Vagina (tissue), 2 donors: ENCODE results near the gene TMEM45A. TPM values are rescaled to one million over a fixed set of nuclear protein-coding genes. Genes with fewer than 3 reads are reported as not detected.

Source experiments
- DNase-seq, 2 donors: peaks; one replicate each; pipeline ENCODE4 v3.0.0-alpha.2; 2017; ENCODE audit errors: extremely low spot score in 2 of 2
- H3K27ac ChIP-seq: fragments of 200-600 bp; sonication (generic); one replicate; pipeline ENCODE4 v1.5.1; 2019
- H3K27me3 ChIP-seq: fragments of 200-600 bp; sonication (generic); one replicate; pipeline ENCODE4 v1.5.1; 2019
- H3K36me3 ChIP-seq, 2 donors: fragments of 200-600 bp; sonication (generic); one replicate each; pipeline ENCODE4 v1.5.1; 2017 to 2019
- H3K4me1 ChIP-seq: fragments of 200-600 bp; sonication (generic); one replicate; pipeline ENCODE4 v1.5.1; 2019
- H3K4me3 ChIP-seq, 2 donors: fragments of 200-600 bp; sonication (generic); 1 replicate in 1 of 2; 2 replicates in 1 of 2; pipeline ENCODE4 v1.5.1; 2016 to 2019
- H3K9me3 ChIP-seq: fragments of 200-600 bp; sonication (generic); one replicate; pipeline ENCODE4 v1.5.1; 2019
- POLR2A ChIP-seq, 2 donors: fragments of 450-650 bp; IDR thresholded peaks; one replicate each; pipeline ENCODE4 v1.6.1; 2017; ENCODE audit warnings: antibody characterized with exemption in 2 of 2, mild to moderate bottlenecking in 2 of 2, moderate library complexity in 2 of 2
- POLR2AphosphoS5 ChIP-seq, 2 donors: sonication (generic); formaldehyde crosslinking; IDR thresholded peaks; one replicate each; pipeline ENCODE4 v1.9.0; 2017; ENCODE audit warnings: antibody characterized with exemption in 2 of 2, mild to moderate bottlenecking in 2 of 2, low read depth in 1 of 2; ENCODE audit not compliant: insufficient read depth in 1 of 2
- intact Hi-C: fragments of 100-400 bp; cut with DNase I; formaldehyde crosslinking; loops from one replicate; pipeline ENCODE4 v1.15.1; 2023
- total RNA-seq: library from RNA; depleted of rRNA; stranded (reverse); fragments of >200 nt; gene quantifications from one replicate; pipeline ENCODE4 v1.2.3, GENCODE V29; 2016
- TF ChIP-seq, protein P1 (sequence below), 3 experiments: fragments of 450-650 bp in 2 of 3; fragments of 200-600 bp in 1 of 3; sonication (generic) in 1 of 3; IDR thresholded peaks; one replicate each; pipeline ENCODE4 v1.5.1; 2017 to 2019; ENCODE audit warnings: antibody characterized with exemption in 3 of 3, mild to moderate bottlenecking in 2 of 3, moderate library complexity in 2 of 3

Gene TMEM45A
- total RNA-seq, 1 donor from 2014 or later = 46.4 TPM

DNA sequence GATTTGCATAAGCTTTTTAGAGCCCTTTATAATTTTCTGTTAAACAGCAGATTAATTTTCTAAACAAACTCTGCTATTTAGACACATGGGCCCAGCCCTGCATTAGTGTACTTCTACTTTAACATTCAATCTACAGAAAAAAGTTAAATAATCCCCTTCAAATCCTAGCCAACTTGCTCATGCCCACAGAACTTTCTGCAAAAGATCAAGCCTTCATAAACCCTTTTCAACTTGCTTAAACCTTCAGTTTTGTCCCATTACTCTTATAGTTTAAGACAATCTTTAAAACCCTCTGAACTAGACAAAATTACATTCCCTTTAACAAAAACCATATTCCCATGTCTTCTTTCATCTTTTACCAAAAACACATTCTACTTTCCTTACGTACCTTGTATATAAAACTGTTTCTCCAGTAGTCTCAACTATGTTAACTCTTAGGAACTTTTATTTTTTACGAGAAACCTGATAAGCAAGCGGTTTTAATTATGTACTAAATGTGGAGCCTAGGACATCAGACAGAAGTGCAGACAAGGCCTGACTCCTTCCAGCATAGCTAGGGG, 91.8 kb downstream of the TMEM45A start:
- H3K27ac ChIP-seq = no peak overlapping the region
- no peak for DNase-seq
- no peak overlapping the region for H3K4me3 ChIP-seq
- intact Hi-C loops = loop anchor here (10.0 kb wide), 1 partner anchor 749 kb away; no protein-coding TSS in a partner anchor
- TF ChIP-seq, protein P1, sequence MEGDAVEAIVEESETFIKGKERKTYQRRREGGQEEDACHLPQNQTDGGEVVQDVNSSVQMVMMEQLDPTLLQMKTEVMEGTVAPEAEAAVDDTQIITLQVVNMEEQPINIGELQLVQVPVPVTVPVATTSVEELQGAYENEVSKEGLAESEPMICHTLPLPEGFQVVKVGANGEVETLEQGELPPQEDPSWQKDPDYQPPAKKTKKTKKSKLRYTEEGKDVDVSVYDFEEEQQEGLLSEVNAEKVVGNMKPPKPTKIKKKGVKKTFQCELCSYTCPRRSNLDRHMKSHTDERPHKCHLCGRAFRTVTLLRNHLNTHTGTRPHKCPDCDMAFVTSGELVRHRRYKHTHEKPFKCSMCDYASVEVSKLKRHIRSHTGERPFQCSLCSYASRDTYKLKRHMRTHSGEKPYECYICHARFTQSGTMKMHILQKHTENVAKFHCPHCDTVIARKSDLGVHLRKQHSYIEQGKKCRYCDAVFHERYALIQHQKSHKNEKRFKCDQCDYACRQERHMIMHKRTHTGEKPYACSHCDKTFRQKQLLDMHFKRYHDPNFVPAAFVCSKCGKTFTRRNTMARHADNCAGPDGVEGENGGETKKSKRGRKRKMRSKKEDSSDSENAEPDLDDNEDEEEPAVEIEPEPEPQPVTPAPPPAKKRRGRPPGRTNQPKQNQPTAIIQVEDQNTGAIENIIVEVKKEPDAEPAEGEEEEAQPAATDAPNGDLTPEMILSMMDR (IDR thresholded peaks at IDR 0.05) = no peak
- TF ChIP-seq POLR2A (IDR thresholded peaks at IDR 0.05) (no peak), POLR2AphosphoS5 (IDR thresholded peaks at IDR 0.05; ENCODE audit: insufficient read depth in 1 of 2, low read depth in 1 of 2) (no peak)
- no peaks in the 10 kb centered on the region for H3K27me3 ChIP-seq
- H3K4me1 ChIP-seq = no peaks in the 10 kb centered on the region
- H3K9me3 ChIP-seq = no peaks in the 10 kb centered on the region
- no peaks in the 10 kb centered on the region for H3K36me3 ChIP-seq

DNA sequence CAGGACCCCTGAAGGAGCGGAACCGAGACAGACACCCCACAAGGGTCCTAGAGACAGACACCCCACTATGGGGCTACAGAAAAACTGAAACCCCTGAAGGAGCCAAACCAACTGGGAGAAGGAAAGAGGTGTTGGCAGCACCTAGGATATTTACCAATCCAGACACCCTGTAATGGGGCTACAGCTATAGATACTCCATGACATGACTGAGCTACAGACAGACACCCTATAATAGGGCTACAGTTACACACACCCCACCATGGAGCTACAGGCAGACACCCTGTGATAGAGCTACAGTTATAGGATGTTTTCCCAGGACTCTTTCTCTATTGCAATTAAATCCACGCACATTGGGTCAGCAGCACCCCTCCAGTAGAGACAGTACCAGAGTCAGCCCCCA, 94.4 kb downstream of the TMEM45A start:
- Histone ChIP-seq H3K27me3 (no peaks in the 10 kb centered on the region), H3K9me3 (no peaks in the 10 kb centered on the region), H3K27ac (no peak overlapping the region), H3K4me1 (no peaks in the 10 kb centered on the region), H3K36me3 (no peaks in the 10 kb centered on the region), H3K4me3 (no peak overlapping the region)
- TF ChIP-seq, protein P1 (IDR thresholded peaks at IDR 0.05) = no peak
- no peak for TF ChIP-seq POLR2A (IDR thresholded peaks at IDR 0.05)
- TF ChIP-seq POLR2AphosphoS5 (IDR thresholded peaks at IDR 0.05; ENCODE audit: insufficient read depth in 1 of 2, low read depth in 1 of 2) = no peak
- intact Hi-C loops = loop anchor here (5.0 to 10.0 kb wide), 2 partner anchors 125 to 752 kb away; no protein-coding TSS in a partner anchor
- no peak for DNase-seq

DNA sequence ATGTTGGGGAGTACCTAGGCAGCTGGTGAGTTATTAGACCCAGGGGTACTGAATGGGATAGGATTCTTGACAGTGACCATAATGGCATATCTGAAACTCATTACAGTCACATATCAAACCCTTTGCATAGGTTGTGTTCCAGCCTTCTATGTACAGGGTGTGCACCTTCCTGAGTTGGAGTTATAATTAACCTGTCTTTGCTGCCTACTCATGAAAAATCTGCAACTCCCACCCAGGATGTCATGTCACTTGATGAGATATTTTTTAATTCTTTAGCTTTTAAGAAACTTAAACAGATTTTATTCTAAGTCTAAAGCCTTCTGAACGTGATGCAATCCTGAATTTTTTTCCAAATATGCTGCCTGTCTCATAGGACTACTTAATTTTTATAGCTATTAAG, 95.8 kb downstream of the TMEM45A start:
- Histone ChIP-seq H3K27ac (no peak overlapping the region), H3K4me3 (no peak overlapping the region), H3K27me3 (no peaks in the 10 kb centered on the region), H3K36me3 (no peaks in the 10 kb centered on the region), H3K4me1 (no peaks in the 10 kb centered on the region), H3K9me3 (no peaks in the 10 kb centered on the region)
- TF ChIP-seq POLR2AphosphoS5 (IDR thresholded peaks at IDR 0.05; ENCODE audit: insufficient read depth in 1 of 2, low read depth in 1 of 2) (no peak), POLR2A (IDR thresholded peaks at IDR 0.05) (no peak)
- TF ChIP-seq, protein P1 (IDR thresholded peaks at IDR 0.05) = no peak
- DNase-seq = no peak
- intact Hi-C loops = loop anchor here (5.0 to 10.0 kb wide), 2 partner anchors 126 to 753 kb away; no protein-coding TSS in a partner anchor

DNA sequence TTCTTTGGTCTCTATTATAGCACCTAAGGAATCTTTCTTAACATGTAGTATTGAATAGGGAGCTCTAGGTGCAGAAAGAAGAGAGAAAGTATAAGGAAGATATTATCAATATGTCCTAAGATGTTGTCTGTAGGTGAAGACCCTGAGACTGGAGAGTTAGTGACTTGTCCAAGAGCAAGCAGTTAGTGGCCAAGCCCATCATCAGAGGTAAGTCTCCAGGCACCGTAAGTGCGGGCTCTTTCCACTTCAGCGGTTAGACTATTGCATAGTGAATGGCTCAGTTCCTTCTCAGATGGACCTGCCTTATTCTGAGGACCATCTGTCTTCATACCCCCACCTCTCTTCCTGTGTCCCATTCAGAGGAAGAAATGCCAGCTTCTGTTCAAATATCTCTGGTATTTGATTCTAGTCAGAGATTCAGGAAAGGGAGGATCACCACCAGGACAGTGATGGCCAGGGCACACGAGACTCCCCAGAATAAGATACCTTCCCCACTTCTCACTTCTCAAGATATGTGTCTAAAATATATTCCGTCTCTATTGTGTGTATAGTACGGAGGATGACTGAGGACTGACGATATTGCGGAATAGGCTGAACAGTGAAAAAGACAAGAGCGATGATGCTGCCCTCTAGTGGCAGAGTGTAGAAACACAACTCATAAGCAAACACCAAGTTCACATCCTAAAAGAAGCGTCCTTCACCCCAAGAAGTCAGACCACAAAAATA, 97.9 kb downstream of the TMEM45A start:
- no peak for DNase-seq
- H3K4me3 ChIP-seq = no peak overlapping the region

More for the DNA sequence above, 97.9 kb downstream of the TMEM45A start:
- no peaks in the 10 kb centered on the region for H3K36me3 ChIP-seq
- intact Hi-C loops = loop anchor here (5.0 to 10.0 kb wide), 2 partner anchors 275 to 607 kb away; no protein-coding TSS in a partner anchor
- H3K27ac ChIP-seq = no peak overlapping the region
- no peaks in the 10 kb centered on the region for H3K27me3 ChIP-seq
- no peaks in the 10 kb centered on the region for H3K9me3 ChIP-seq
- H3K4me1 ChIP-seq = no peaks in the 10 kb centered on the region
- TF ChIP-seq POLR2A (IDR thresholded peaks at IDR 0.05) (no peak), POLR2AphosphoS5 (IDR thresholded peaks at IDR 0.05; ENCODE audit: insufficient read depth in 1 of 2, low read depth in 1 of 2) (peak in 1 of 2 donors; percentile 49)
- TF ChIP-seq, protein P1 (IDR thresholded peaks at IDR 0.05) = peak; percentile 60 to 86 (median 86)
